Left forelimb (tissue), 1 donor: Measurements from ENCODE around the gene FGF3.

Source experiments
- DNase-seq: peaks from one replicate; pipeline ENCODE4 v3.0.0-alpha.2; 2018; ENCODE audit warnings: low spot score

The FGF3 gene

DNA sequence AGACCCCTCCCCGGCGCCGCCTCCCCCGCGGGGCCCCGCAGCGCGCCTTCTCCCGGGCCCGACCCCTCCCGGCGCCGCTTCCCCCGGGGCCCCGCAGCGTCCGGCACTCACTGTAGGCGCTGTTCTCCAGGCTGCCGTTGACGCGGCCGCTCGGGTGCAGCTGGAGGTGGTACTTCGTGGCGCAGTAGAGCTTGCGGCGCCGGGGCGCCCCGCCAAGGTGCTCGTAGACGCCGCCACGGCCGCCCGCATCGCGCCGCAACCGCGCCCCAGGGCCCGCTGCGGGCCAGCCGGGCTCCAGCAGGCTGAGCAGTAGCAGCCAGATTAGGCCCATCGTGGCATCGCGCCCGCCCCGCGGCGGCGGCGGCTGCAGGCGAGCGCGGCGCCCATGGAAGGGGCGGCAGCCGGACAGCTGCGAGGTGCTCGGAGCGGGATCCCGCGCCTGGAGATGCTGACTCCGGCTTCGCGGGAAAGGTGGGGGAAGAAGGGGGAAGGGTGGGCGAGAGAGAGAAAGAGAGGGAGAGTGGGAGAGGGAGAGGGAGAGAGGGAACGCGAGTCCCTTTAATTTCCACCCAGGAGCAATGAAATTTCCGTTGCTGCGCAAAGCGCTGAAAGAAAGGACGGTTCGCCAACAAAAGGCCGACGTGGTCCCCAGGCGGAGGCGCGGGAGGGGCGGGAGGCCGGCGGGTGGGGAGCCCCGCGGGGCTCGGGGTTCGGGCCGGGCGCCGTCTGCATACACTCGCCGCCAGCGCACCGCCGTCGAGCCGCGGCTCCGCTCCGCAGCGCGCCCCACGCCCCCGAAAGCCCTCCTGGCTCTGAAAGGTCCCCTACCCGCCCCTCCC lies at the start of gene FGF3:
Gene FGF3 (minus strand): TSS at position 814 of the 839 bp plus-strand sequence. CDS start 483 bp downstream, at position 331.
- DNase-seq, result no peak

DNA sequence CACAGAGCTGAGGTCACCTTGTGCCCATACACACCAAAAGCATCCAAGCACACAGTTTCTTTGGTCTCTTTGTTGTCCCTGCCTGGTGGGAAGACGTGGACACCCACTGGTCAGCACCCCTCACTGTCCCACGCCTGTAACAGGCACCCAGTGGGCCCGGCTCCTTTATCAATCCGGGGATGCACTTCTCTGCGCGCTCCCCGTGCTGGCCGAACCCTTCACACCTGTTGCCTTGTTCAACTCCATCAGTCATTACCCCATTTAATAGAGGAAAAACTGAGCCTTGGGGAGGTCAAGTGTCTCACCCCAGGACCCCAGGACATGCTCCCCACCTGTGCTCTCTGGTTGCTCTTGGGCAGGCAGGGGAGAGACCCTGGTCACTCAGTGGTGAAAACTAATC lies 49.7 kb upstream of the FGF3 start:
- peak; percentile 50 for DNase-seq

DNA sequence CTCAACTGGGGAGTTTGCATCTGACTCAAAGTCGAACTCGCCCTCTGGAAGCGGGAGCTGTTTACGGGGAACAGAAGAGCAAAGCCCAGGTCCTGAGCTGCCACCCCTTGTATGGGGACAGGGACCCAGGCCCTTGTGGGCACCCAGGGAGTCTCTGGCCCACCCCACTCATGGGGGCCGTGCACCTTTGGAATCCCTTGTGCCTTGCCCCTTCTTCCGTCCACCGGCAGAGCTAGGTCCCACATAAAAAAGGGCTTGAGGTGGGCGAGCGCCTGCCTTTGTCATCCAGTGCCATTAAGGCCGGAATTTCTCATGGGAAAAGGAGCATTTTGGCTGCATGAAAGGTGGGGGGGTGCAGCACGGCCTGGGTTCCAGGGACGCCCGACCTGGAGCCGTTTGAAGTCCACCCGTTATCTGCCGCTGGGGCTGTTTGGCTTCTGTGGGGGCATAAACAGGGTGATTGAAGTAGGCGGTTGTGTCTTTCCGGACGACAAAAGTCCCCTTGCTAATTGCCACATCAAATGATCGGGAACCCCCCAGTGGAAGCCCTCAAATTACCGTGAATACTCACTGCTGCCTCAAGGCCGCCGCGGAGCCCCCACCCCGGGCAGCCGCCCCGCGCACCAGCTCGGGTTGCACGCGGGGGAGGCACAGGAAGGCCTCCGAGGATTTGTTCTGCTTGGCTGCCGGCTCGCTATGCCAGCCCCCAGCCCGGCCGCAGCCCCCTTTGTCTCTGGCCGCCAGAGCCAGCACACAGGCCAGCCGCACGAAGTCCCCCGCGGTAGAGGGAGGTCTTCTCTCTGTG lies 49.0 kb upstream of the FGF3 start:
- DNase-seq, result peak; percentile 47

DNA sequence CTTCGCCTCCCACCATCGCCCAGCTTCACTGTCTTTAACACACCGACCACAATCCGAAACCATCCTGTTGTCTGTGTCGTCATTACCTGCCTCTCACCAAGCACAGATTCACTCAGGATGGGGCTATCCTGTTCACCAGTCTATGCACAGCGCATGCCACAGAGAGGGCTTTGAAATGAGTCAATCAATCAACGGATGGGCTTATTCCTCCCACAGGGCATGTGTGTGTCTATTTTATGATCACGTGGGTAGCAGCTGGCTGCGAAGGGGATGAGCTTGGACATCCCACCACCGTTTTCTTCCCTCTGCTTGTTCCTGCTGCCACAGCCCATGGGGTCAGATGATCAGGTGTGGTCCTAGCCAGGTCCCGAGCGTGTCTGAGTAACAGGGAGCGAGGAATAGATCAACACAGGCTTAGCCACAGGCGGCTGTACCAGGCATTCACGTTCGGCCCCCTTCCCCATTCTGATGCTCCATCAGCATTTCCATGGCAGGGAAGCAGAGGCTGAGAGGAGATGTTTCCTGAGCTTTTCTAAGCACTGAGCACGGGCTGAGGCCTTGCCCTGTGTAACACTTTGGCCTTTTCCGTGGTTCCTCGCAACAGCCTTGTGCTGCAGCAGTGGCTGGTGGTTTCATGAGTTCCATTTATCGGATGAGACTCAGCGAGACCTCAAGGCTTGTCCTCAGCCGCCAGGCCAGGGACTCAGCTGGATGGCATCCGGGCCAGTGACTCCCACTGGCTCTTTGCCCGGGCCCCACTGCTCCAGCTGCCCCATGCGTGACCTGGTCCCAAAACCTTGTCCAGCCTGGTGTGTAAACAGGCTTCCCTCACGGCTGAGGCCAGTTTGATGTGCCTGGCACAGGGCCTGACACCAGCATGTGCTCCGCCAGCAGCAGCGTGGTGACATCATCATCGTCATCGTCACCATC lies 48.1 kb upstream of the FGF3 start:
- peak; percentile 48 for DNase-seq

DNA sequence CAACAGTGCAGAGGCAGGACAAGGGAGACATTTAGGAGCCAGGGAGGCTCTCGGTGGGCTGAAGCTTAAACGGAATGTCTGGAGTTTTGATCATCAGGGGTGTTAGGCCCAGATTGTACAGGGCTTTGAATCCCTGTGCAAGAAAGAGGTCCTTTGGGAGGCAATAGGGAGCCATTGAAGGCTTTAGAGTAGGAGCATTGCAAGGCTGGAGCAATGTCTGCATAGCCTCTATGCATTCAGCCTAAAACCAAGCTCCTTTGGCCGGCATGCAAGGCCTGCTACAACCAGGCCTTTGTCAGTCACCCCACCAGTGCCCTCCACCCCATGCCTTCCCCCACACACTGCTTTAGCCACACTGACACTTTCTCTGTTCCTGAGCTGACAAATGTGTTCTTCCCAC lies 47.4 kb upstream of the FGF3 start:
- DNase-seq, result peak; percentile 37

DNA sequence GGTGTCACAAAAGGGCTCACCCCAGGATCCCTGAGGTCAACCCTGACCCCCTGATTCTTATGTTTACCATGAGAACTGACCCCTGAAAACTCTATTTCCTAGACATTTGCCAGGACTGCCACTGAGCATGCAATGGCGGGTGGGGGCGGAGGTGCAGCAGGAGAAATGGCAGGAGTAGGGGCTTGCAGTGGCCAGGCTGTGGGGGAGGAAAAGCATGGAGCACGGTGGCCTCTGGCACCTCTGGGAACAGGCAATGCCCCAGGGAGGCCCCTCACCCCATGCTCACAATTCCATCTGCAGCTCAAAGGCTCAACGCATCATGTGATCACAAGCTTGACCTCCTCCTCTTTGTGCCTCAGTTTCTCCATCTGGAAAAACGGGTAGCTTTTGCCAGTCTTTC lies 46.5 kb upstream of the FGF3 start:
- DNase-seq, result peak; percentile 20

DNA sequence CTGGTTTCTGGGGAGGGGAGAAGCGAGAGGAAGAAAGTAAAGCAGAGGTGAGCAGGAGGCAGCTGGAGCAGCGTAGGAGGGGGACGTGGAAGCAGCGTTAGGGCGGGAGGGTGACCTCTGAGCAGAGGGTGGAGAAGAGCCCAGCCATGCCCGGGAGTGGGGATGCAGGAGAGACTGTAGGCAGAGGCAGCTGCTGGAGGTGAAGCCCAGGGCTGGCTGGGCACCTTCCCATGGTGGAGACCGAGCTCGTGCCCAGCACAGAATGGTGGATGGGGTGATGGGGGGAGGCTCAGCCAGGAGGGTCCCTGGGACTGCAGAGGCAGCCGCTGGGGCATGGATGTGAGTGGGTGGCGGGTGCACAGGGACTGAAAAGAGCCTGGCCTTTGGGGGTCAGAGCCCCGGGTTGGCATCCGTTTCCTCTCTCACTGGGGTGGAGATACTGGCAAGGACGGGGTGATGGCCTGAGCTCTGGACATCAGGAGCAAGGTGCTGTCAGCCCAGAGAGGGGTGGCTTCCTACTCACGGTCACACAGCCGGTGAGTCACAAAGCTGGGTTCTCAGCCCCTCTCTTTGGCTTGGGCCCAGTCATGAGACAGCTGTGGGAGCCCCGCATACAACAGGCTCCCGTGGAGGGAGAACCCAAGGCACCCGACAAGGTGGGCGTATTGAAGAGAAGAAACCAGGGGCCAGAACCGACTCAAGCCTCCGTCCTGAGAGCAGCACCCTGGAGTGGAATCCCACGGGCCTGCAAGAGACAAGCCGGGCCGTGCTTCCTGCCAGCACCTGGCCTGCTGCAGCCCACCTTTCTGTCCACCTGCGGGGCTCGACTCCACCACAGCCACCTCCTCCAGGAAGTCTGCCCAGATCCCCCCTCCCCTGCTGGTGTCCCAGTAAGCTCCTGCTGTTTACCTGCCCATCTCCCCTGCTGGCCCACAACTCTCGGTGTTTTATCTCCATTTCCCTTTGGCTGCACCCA lies 45.8 kb upstream of the FGF3 start:
- DNase-seq, result peak; percentile 53

DNA sequence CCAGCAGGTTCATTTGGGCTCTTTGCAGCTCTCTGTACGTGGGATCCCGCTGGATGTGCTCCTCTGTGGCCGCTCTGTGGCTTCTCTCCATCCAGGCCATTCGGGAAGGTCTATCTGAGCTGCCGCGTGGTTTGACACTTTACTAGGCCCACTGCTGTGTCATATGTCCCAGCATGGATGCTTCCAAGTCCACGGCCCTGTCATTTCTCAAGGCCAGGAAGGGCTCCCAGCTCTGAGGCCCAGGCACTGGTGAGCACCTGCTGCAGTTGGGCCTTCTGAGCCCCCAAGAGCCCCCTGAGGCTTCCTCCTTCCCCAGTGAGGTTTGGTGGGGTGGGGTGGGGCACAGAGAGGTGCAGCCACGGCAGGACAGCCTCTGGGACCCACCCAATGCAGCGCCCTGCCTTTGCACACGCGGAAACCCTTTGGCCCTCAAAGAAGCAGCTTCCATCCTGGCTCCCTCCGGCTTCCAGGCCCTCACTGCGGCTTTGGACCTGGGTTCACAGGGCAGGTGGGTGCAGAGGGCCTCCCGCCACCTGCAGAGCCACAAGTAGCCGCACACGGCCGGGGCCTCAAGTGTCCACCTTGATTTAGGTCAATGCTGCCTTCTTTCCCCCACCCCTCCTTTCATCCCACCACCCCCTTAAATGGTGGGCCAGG lies 44.5 kb upstream of the FGF3 start:
- peak; percentile 60 for DNase-seq

DNA sequence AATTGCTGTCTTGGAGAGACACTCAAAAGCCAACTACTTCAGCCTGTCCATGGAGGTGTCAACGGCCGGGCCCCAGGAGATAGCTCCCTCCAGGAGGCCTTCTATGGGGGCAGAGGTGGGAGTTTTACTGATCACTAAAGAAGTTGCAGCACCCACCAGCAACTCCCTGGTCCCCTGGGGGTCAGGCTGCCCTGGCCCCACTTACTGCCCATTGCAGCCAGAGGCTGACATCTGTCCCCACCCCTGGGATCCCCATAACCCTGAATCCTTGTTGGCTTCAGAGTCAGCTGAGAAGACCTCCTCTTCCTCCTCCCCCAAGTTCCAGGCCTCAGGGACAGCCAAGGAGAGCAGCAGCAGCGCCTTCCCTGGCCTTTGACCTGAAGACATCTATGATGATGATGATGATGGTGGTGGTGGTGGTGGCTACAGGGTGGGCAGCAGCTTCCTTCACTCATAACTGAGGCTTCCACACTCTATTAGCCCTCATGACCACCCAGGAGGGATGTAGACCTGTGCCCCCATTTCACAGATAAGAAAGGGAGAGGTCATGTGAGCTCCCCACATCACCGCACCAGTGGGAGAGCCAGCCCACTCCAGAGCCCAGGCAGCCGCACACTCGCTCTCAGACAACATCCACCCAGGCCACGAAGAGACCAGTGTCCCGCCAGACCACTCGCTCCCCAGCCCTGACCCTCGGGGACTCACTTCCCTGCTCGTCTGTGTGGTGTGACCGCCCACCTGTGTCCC lies 43.8 kb upstream of the FGF3 start:
- DNase-seq, result peak; percentile 51

DNA sequence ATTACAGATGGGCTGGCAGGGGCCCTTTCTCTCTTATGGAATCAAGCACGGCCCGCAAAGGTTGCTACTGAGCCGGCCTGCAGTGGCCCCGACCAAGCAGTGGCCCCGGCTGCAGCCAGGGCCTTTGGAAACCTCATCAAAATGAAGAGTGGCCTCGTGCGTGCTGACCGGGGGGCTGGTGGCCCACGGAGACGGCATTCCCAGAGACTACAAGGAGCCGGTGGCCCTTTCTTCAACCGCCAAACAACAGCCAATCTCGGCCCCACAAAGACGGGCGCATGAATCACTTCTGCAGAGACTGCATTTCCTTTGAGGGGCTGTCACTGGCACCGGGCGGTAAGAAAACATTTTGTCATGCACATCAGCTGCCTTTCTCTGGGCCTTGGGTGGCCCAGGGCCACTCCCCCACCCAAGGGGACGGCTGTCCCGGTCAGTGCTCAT lies 43.1 kb upstream of the FGF3 start:
- DNase-seq, result no peak

DNA sequence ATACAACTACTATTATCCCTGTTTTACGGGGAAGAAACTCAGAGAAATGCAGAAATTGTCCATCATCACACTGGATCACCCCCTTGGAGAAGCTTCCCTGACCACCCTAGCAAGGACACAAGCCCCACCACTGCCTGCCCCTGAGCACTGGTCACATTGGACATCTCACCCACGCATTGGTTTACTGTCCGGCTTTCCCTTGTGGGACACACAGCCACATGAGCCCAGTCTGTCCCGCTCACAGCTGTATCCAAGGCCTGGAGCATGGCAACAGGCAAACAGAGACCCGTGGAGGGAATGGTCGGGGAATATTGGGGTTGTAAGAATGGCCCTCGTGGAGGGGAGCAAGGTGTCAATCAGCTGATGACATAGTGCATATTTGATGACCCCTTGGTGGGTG lies 42.7 kb upstream of the FGF3 start:
- no peak for DNase-seq

DNA sequence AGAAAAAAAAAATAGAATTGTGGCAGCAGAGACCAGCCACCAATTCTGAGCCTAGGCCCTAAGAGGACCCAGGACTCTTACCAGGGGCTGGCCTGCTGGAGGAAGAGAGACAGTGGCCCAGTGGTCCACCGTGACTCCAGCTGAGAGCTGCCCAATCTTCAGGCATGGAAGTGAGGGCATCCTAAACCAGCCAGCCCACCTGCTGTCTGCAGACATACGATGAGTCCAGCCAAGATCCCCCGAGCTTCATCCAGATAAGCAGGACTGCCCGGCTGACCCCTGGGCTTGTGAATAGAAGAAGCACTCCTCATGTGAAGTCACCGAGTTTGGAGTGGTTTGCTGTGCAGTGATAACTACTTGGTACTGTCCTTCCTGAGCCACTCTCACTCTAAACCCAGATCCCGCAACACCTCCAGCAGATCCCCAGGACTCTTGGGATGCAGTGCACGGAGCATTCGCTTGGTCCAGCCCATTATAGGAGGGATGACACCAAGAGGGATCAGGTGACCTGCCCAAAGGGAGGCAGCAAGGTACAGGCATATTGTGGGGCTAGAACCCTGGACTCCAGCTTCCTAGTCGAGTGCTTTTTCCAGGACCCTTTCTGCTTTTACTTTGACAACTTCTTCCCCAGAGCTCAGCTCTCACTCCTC lies 41.7 kb upstream of the FGF3 start:
- DNase-seq, result no peak

DNA sequence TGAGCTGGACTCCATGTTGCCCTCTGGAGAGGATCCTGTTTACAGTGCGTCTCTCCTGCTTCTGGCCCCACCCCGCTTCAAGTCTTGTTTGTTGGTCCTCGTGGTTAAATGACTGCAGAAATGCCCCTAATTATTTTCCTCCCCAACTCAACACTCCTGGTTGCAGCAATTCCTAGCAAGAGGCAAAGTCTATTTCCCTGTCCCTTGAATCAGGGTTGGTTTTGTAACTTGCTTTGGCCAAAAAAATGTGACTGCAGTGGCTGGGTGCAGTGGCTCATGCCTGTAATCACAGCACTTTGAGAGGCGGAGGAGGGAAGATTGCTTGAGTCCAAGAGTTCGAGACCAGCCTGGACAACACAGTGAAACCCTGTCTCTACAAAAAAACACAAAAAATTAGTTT lies 41.0 kb upstream of the FGF3 start:
- peak; percentile 30 for DNase-seq

DNA sequence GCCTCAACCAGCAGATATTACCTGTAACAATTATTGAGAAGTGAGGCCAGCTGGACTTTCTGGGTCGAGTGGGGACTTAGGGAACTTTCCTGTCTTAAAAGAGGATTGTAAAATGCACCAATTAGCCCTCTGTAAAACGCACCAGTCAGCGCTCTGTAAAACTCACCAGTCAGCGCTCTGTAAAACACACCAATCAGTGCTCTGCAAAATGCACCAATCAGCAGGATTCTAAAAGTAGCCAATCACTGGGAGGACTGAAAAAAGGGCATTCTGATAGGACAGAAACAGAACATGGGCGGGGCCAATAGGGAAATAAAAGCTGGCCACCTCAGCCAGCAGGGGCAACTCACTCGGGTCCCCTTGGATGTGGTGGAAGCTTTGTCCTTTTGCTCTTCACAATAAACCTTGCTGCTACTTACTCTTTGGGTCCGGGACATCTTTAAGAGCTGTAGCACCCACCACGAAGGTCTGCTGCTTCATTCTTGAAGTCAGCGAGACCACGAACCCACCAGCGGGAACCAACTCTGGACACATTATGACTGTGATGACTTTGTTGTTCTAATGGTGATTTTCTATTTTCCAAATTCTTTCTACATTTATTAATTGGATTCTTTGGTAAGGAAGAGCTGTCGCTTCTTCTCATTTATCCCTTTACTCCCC lies 40.2 kb upstream of the FGF3 start:
- DNase-seq, result peak; percentile 41

DNA sequence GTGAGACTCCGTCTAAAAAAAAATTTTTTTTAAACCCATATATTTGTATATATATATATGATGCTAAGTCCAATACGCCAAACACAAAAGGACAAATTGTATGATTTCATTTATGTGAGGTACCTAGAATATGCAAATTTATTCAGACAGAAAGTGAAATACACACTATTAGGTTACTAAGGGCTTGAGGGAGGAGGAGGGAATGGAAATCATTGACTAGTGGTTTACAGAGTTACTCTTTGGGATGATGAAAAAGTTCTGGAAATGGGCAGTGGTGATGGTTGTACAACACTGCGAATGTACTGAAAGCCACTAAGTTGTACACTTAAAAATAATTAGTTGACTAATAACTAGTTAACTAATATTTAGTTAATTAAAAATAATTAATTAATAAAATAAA lies 36.2 kb upstream of the FGF3 start:
- no peak for DNase-seq

DNA sequence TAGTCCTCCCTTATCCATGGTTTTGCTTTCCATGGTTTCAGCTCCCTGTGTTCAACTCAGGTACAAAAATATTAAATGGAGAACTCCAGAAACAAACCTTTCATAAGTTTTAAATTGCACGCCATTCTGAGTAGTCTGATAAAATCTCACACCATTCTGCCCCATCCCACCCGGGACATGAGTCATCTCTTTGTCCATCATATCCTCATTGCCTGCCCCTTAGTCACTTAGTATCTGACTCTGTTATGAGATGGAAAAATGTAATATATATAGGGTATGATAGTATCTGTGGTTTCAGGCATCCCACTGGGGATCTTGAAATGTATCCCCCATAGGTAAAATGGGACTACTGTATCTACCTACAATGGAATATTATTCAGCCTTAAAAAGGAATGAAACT lies 35.5 kb upstream of the FGF3 start:
- no peak for DNase-seq

DNA sequence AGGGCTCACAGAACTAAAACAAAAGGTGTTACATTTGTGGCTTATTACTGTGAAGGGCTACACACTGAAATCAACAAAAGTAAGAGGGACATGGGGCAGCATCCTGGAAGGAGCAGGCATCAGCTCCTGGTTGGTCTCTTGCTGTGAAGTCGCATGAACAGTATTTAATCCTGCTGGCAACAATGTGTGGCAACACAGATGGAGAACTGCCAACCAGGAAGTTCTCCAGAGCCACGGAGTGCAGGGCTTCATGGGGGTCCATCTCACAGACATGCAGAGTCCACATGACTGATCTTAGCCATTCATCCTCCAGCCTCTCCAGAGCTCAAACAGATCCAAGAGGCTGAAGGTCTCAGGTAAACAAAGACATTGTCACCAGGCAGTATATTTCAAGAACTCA lies 32.8 kb upstream of the FGF3 start:
- DNase-seq, result peak; percentile 8

DNA sequence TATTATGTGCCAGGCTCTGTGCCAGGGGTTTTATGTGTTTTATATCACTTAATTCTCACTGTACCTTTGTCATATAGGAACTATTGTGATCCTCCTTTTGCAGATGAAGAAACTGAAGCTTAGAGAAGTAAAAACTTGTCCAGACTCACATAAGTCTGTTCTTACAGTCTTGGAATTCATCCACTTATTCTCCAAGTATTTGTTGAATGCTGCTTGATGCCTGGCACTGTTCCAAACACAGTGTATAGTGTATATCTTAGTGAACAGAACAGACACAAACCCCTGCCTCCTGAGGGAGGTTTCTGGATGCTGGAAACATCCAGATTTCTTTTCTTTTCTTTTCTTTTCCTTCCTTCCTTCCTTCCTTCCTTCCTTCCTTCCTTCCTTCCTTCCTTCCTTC lies 29.0 kb upstream of the FGF3 start:
- DNase-seq, result no peak

DNA sequence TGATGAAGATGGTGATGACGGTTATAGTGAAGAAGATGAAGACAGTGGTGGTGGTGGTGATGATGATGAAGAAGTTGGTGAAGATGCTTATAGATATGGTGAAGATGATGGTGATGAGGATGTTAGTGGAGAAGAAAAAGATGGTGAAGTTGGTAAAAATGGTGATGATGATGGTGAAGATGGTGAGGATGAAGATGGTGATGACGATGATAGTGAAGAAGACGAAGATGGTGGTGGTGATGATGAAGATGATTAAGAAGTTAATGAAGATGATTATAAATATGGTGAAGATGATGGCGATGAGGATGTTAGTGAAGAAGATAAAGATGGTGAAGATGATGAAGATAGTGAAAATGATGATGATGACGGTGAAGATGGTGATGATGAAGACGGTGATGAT lies 25.2 kb upstream of the FGF3 start:
- no peak for DNase-seq
